NCI-H510A (cell line): ENCODE results near the gene STAM2.
"Not testable (repeated sequence)": the region's sequence is repeated elsewhere in the genome, so short reads cannot be mapped to it uniquely, and the experiment has no call there.

Experiments
- DNase-seq: peaks from one replicate; lab custom pipeline; 2025; lab: John Stamatoyannopoulos, UW

STAM2 gene

DNA sequence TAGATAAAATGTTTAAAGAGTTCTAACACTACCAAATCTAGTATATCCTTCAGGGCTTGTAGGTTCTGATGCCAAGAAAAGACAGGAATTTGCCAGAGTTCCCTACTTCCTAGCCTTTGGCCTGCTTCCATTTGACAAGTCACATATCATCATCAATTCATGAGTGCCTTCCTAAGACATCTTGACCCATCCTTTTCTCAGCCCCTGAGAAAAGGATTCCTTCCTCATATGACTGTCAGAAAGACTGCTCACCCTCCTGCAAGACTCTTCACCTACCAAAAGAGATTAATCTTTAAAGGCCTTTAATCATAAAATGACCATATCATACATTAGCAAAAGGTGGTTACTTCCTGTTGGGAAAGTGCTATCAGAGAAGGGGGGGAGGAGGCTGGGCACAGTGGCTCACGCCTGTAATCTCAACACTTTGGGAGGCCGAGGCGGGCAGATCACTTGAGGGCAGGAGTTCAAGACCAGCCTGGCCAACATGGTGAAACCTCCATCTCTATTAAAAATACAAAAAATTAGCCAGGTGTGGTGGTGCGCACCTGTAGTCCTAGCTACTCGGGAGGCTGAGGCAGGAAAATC, 3.3 kb downstream of the STAM2 start:
- DNase-seq = not testable (repeated sequence)

DNA sequence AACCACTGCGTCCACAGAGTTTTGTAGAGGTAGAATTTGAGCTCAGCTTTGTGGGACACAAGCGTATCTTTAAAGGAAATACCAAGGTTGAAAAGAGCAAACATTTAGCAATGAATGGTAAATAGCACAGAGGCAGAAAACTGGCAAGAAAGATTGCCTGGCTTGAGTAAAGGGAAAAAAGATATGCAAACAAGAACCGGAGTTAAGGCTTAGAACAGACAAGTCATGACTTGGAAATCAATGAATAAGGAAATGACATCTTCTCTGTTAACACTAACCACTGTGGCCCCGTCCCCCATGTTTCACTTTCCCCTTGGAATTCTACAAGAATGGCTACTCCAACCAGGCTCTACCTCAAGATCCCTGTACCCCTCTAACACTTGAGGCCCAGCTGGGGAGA, 3.8 kb downstream of the STAM2 start:
- DNase-seq = no peak

GRCh38 chr2:152169158-152169557, 6.4 kb downstream of the STAM2 start:
- DNase-seq = not testable (repeated sequence)

GRCh38 chr2:152167470-152167869, 8.1 kb downstream of the STAM2 start:
- DNase-seq = not testable (repeated sequence)

DNA sequence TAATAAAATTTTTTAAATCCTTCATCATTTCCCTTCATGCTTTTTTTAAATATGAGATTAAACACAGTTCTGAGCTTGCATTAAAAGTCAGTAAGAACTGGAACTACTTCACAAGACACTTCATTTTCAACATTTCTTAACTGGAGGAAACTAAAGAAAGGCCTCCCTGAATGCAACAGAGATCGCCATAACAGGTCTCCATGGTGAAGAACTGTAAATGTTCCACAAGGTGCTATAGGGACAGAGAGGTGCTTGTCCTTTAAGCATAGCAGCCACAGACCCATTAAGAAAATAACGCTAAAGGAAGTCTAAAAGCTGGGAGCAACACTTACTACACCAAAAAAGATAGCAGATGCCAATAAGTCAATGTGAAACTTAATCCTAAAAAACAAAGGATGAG, 8.5 kb downstream of the STAM2 start:
- no peak for DNase-seq

- DNase-seq = no peak
Measured at GRCh38 chr2:152166633-152167032, 8.9 kb downstream of the STAM2 start.

DNA sequence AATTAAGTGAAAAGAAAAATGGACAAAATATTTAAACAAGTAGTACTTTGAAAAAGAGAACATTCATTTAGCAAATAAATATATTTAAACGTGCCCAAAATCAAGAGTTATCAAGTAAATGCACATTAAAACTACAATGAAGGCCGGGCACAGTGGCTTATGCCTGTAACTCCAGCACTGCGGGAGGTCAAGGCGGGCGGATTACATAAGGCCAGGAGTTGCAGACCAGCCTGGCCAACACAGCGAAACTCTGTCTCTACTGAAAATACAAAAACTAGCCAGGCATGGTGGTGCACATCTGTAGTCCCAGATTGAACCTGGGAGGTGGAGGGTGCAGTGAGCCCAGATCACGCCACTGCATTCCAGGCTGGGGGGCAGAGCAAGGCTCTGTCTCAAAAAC, 9.8 kb downstream of the STAM2 start:
- DNase-seq = no peak

- no peak for DNase-seq
Measured at GRCh38 chr2:152165306-152165705, 10.3 kb downstream of the STAM2 start.

DNA sequence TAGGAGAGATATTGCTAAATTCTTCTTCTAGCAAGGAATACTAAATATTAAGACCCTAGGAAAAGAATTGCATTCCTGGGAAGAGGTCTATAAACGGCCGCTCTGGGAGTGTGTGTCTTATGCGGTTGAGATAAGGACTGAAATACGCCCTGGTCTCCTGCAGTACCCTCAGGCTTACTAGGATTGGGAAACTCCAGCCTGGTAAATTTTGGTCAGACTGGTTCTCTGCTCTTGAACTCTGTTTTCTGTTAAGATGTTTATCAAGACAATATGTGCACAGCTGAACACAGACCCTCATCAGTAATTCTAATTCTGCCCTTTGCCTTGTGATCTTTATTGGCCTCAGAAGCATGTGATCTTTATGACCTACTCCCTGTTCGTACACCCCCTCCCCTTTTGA, 11.9 kb downstream of the STAM2 start:
- not testable (repeated sequence) for DNase-seq

GRCh38 chr2:152162141-152162540, 13.4 kb downstream of the STAM2 start:
- no peak for DNase-seq

- DNase-seq = no peak
Measured at GRCh38 chr2:152161598-152161997, 14.0 kb downstream of the STAM2 start.

DNA sequence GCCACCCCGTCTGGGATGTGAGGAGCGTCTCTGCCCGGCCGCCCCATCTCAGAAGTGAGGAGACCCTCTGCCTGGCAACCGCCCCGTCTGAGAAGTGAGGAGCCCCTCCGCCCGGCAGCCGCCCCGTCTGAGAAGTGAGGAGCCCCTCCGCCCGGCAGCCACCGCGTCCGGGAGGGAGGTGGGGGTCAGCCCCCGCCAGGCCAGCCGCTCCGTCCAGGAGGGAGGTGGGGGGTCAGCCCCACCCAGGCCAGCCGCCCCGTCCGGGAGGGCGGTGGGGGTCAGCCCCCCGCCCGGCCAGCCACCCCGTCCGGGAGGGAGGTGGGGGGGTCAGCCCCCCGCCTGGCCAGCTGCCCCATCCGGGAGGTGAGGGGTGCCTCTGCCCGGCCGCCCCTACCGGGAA, 15.2 kb downstream of the STAM2 start:
- DNase-seq = not testable (repeated sequence)

GRCh38 chr2:152157253-152157652, 18.3 kb downstream of the STAM2 start:
- no peak for DNase-seq

GRCh38 chr2:152155209-152155608, 20.4 kb downstream of the STAM2 start:
- no peak for DNase-seq

DNA sequence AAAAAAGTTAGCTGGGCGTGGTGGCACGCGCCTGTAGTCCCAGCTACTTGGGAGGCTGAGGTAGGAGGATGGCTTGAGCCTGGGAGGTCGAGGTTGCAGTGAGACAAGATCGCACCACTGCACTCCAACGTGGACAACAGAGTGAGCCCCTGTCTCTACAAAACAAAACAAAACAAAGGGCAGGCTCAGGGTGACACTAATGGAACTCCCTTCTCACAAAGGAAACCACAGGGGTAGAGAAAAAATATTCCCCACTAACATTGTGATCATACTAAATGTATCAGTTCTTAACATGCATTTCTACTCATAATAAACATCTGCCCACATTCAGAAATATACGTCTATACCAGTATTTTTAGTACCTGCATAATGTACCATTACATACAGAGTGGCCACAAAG, 21.1 kb downstream of the STAM2 start:
- DNase-seq = no peak

DNA sequence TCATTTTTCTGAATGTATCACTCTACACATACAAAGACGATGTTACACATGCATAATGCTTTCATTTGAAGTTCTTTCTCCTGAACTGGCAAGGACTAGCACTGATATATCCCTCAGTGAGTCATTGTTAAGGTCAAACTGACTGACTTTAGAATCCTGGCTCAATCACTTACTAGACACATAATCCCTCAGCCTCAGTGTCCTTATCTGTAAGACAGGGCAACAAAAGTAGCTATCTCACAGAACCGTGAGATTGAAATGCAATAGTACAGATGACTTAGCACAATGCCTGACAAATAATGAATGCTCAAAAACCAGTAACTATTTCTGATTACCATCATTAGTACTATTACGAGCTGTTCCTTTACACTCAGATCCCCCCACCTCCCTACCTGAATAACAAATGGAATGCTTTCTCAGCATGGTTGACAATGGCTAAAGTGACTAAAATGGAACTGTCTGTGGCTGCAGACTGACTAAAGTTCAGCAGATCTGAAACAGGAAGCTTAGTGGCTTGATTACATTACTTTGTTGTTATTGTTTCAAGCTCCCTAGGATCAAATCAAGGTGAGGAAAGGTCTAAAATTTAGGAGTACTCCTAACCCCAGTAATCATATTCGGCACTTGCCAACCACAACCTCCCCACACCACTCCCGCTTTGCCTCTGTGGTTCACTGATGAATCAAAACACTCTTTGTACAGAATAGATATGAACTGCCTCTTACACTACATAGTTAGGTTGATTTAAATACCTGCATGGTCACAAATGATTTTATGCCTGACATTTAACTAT, 40.9 kb downstream of the STAM2 start:
- no peak for DNase-seq

GRCh38 chr2:152132306-152132705, 43.3 kb downstream of the STAM2 start:
- no peak for DNase-seq

GRCh38 chr2:152127628-152128027, 47.9 kb downstream of the STAM2 start:
- no peak for DNase-seq

DNA sequence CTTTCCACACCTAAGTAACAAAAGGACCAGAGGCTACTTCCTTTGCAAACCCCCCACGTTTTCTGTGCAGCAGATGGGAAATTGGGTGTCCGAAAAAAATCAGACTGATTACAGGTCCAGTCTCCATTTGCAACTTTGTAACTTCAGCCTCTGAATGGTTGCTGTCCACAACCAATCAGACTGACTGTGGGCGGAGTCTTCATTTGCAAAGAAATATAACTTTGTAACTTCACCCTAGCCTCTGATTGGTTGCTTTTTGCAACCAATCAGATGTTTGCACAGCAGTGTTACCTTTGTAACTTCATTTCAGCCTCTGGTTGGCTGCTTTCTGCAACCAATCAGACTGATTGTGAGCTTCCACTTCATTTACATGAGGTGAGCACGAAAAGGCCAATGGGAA, 48.9 kb downstream of the STAM2 start:
- no peak for DNase-seq

GRCh38 chr2:152122161-152122560, 53.4 kb downstream of the STAM2 start:
- DNase-seq = no peak

GRCh38 chr2:152120430-152120829, 55.1 kb downstream of the STAM2 start:
- DNase-seq = no peak

DNA sequence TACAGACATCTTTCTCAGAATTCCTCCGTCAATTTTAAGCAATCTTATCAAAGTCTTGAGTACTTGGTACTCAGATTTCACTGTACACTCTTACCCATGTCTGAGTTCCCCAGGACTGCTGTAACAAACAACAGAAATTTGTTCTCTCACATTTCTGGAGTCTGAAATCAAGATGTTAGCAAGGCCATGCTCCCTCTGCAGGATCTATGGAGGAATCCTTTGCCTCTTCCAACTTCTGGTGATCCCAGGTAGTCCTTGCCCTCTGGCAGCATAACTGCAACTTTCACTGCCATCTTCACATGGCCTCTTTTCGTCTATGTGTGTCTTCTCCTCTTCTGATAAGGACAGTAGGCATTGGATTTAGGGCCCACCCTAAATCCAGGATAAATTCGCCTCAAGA, 59.6 kb downstream of the STAM2 start:
- DNase-seq = no peak

DNA sequence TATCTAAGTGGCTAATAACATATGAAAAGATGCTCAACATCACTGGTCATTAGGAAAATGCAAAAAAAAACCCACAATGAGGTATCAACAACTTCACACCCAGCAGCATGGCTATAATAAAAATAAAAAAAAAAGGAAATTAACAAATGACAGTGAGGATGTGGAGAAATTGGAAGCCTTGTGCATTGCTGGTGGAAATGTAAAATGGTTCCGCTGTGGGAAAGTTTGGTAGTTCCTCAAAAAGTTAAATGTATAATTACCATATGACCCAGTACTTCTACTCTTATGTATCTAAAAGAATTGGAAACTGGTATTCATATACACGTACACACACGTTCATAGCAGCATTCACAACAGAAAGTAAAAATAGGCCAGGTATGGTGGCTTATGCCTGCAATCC, 61.2 kb downstream of the STAM2 start:
- no peak for DNase-seq

- DNase-seq = not testable (repeated sequence)
Measured at GRCh38 chr2:152107140-152107539, 68.4 kb downstream of the STAM2 start.
